Choroid plexus epithelial cell (primary cell): ENCODE data around the gene PLEKHA3.
"Not testable (repeated sequence)": the region's sequence is repeated elsewhere in the genome, so short reads cannot be mapped to it uniquely, and the experiment has no call there.

Experiments
- DNase-seq: peaks from one replicate; pipeline ENCODE4 v3.0.0-alpha.2; 2010; ENCODE audit warnings: low read depth
- H3K4me3 ChIP-seq: 2 replicates; pipeline ENCODE4 v1.5.1; 2011; ENCODE audit warnings: low read depth, mild to moderate bottlenecking, control low read depth, low read length, moderate library complexity
- CTCF ChIP-seq: conservative IDR thresholded peaks from 2 replicates; pipeline ENCODE4 v1.5.1; 2011; ENCODE audit warnings: low read depth, mild to moderate bottlenecking, control low read depth, inconsistent platforms, low read length, moderate library complexity

Gene PLEKHA3

DNA sequence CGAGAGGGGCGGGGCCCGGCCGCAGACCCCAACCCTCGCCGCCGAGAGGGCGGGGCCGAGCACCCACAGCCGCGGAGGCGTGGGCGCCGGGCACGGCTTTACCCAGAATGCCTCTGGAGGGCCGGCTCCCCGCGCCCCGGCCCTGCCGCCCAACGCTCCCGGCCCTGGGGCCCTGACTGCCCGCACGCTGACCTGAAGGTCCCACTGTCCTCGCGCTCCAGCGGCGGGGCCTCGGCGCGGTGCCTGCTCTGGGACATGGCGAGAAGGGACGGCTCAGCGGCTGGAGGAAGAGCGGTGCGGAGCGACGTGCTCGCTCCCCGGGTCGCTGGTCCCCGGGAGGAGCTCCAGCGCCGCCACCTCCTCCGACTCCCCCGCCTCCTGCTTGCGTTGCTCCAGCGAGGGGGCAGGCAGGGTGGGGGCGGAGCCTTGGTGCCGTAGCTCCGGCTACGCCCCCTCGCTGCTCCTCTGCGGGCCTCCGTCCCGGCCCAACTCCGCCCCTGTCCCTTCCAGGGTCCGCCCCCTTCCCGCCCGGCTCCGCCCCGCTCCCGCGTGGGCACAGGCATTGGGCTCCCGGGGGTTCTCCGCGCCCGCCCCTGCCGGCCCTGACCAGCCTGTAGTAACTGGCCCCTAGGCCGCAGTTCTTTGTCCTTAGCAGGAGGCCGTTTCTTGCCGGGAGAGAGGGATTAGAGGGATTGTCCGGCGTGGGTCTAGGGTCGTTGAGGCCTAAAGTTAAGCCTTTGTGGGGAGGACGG is 29.3 kb upstream of the PLEKHA3 start, which contains the start of the genes PJVK and PRKRA:
Gene PJVK (plus strand): TSS at position 605 of the 752 bp plus-strand sequence. CDS start 2,032 bp downstream, outside the sequence.
Gene PRKRA (minus strand): TSS at position 402 of the 752 bp plus-strand sequence. CDS start 145 bp downstream, at position 257.
- DNase-seq, result peak; percentile 99
- no peak for TF ChIP-seq CTCF
- peak within 1 kb of the TSS; percentile 96 for H3K4me3 ChIP-seq

DNA sequence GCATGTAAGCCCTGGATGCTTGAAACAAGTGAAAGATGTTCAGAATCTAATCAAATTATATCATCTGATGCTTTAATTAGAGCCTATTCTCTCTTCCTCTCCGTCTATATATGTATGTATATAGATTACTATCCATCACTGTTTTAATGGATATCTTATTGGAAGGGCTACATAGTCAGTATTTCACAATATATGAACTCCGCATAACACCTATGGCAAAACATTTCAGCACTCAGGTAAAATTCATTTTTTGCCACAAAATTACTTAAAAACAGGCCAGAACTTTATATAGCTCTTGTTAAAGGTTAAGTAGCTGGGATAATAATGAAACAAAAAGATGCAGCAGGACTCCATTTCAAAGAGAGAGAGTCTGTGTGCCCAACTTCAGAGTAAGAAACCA is 27.9 kb upstream of the PLEKHA3 start:
- DNase-seq, result no peak
- no peak for TF ChIP-seq CTCF
- H3K4me3 ChIP-seq, result no peak overlapping the region

GRCh38 chr2:178452870-178453269 is 27.4 kb upstream of the PLEKHA3 start:
- TF ChIP-seq CTCF, result no peak
- DNase-seq, result no peak
- no peak overlapping the region for H3K4me3 ChIP-seq

- no peak for DNase-seq
- no peak for TF ChIP-seq CTCF
- no peak overlapping the region for H3K4me3 ChIP-seq
Observed at GRCh38 chr2:178455947-178456346, 24.3 kb upstream of the PLEKHA3 start.

- DNase-seq, result no peak
- H3K4me3 ChIP-seq, result no peak overlapping the region
- no peak for TF ChIP-seq CTCF
Observed at GRCh38 chr2:178457390-178457886, 22.8 kb upstream of the PLEKHA3 start.

GRCh38 chr2:178469219-178469849 is 10.9 kb upstream of the PLEKHA3 start:
- H3K4me3 ChIP-seq, result no peak overlapping the region
- DNase-seq, result no peak
- no peak for TF ChIP-seq CTCF

- H3K4me3 ChIP-seq, DNase-seq: not testable (repeated sequence)
Observed at GRCh38 chr2:178471313-178471712, 8.9 kb upstream of the PLEKHA3 start.
